K562 (cell line): Measurements from ENCODE around the gene SMG5. TPM values are rescaled to one million over a fixed set of nuclear protein-coding genes. Genes with fewer than 3 reads are reported as not detected.

Experiments
- ATAC-seq: fragments of 200-7000 bp; cut with Tn5 transposase; 3 replicates; pipeline ENCODE4 v1.9.1; 2020; ENCODE audit warnings: moderate library complexity
- BruUV-seq: library from RNA; stranded (reverse); fragments of 400-500 nt; replicated peaks from 2 replicates; lab custom pipeline; 2021; lab: Mats Ljungman, UMichigan
- CTCF ChIA-PET: fragments of 300-600 bp; formaldehyde crosslinking; extraction: SDS; loops from one replicate; lab custom pipeline; 2021; ENCODE audit warnings: low intra/inter-chr PET ratio; lab: Yijun Ruan, JAX
- POLR2A ChIA-PET: fragments of 300-600, 350-650 bp; sonication (Branson Sonifier 250); formaldehyde crosslinking; extraction: SDS; loops from one replicate; lab custom pipeline; 2021; ENCODE audit warnings: antibody characterized with exemption, inconsistent platforms; lab: Yijun Ruan, JAX
- DNase-seq, 4 experiments: peaks; one replicate each; pipeline versions ENCODE4 v3.0.0 to v3.0.0-alpha.2; 2011 to 2018; ENCODE audit warnings: low spot score in 3 of 4, mixed read lengths in 3 of 4; ENCODE audit errors: extremely low read depth in 1 of 4
- FAIRE-seq: peaks from 2 replicates; lab custom pipeline; 2011; peaks lifted over from hg19 to GRCh38; lab: Jason Lieb, UNC
- H2AFZ ChIP-seq: 2 replicates; pipeline ENCODE4 v1.6.0; 2011; ENCODE audit warnings: low read depth, low read length, control low read depth, inconsistent platforms
- H3K27ac ChIP-seq: fragments of 200-600 bp; 3 replicates; pipeline ENCODE4 v1.8.0; 2011; ENCODE audit warnings: low read depth, mild to moderate bottlenecking, control low read depth, inconsistent platforms, low read length, moderate library complexity, mixed read lengths; ENCODE audit errors: extremely low read depth
- H3K27me3 ChIP-seq, 2 experiments: fragments of 300-600 bp in 1 of 2; 2 replicates in 1 of 2; 3 replicates in 1 of 2; pipeline versions ENCODE4 v1.6.0 to v1.8.0; 2011; ENCODE audit warnings: inconsistent platforms in 2 of 2, low read length in 2 of 2, mild to moderate bottlenecking in 1 of 2, mixed read lengths in 1 of 2, moderate library complexity in 1 of 2; ENCODE audit not compliant: control insufficient read depth in 2 of 2, insufficient read depth in 2 of 2
- H3K36me3 ChIP-seq: fragments of 300-600 bp; 3 replicates; pipeline ENCODE4 v1.8.0; 2011; ENCODE audit warnings: mild to moderate bottlenecking, low read length, inconsistent platforms; ENCODE audit not compliant: control insufficient read depth, insufficient read depth
- H3K4me1 ChIP-seq, 2 experiments: fragments of 200-600 bp in 1 of 2; replicated peaks in 1 of 2; 2 replicates in 1 of 2; 3 replicates in 1 of 2; pipeline versions ENCODE4 v1.5.1 to v1.8.0; 2011; ENCODE audit warnings: inconsistent platforms in 2 of 2, low read length in 2 of 2, mild to moderate bottlenecking in 1 of 2, mixed read lengths in 1 of 2, moderate library complexity in 1 of 2; ENCODE audit not compliant: control insufficient read depth in 2 of 2, insufficient read depth in 2 of 2
- H3K4me2 ChIP-seq: 2 replicates; pipeline ENCODE4 v1.6.1; 2011; ENCODE audit warnings: low read length, control low read depth, inconsistent platforms, mixed read lengths; ENCODE audit not compliant: insufficient read depth
- H3K4me3 ChIP-seq: fragments of 200-600 bp; sonication (generic), shearing (Covaris generic); 2 replicates; pipeline ENCODE4 v1.5.1; 2016; ENCODE audit warnings: control low read depth, inconsistent platforms
- H3K79me2 ChIP-seq: fragments of 200-600 bp; 3 replicates; pipeline ENCODE4 v1.8.0; 2011; ENCODE audit warnings: low read length, inconsistent platforms; ENCODE audit not compliant: control insufficient read depth, insufficient read depth
- H3K9ac ChIP-seq, 2 experiments: 2 replicates each; pipeline versions ENCODE4 v1.6.0 to v1.6.1; 2011; ENCODE audit warnings: low read depth in 2 of 2, low read length in 2 of 2, control low read depth in 1 of 2, inconsistent platforms in 1 of 2, mild to moderate bottlenecking in 1 of 2, mixed read lengths in 1 of 2; ENCODE audit not compliant: insufficient read depth in 1 of 2
- H3K9me1 ChIP-seq: one replicate; pipeline ENCODE4 v1.6.0; 2011; ENCODE audit warnings: inconsistent platforms, mild to moderate bottlenecking, low read length, moderate library complexity; ENCODE audit not compliant: control insufficient read depth, insufficient read depth
- H3K9me3 ChIP-seq: replicated peaks from 2 replicates; pipeline ENCODE4 v1.5.1; 2011; ENCODE audit warnings: low read depth, low read length, inconsistent platforms; ENCODE audit not compliant: control insufficient read depth, insufficient read depth
- H4K20me1 ChIP-seq: replicated peaks from 2 replicates; pipeline ENCODE4 v1.6.1; 2011; ENCODE audit warnings: low read length, inconsistent platforms, mixed read lengths; ENCODE audit not compliant: control insufficient read depth, insufficient read depth
- CSDE1 ChIP-seq, 2 experiments: fragments of 450-650 bp; IDR thresholded peaks; 2 replicates each; pipeline ENCODE4 v1.6.1; 2016; ENCODE audit warnings: mild to moderate bottlenecking in 1 of 2
- EGR1 ChIP-seq: fragments of 450-650 bp; conservative IDR thresholded peaks from 2 replicates; pipeline ENCODE4 v1.6.1; 2017; ENCODE audit warnings: mild to moderate bottlenecking
- FOS ChIP-seq: IDR thresholded peaks from 3 replicates; pipeline ENCODE4 v1.6.1; 2011; ENCODE audit not compliant: insufficient read length; ENCODE audit errors: extremely low read depth
- MCM2 ChIP-seq: fragments of 450-650 bp; IDR thresholded peaks from 2 replicates; pipeline ENCODE4 v1.6.1; 2017; ENCODE audit warnings: low read depth, mild to moderate bottlenecking
- RFX7 ChIP-seq: fragments of 250-450 bp; sonication (Bioruptor Pico); IDR thresholded peaks from 2 replicates; pipeline ENCODE4 v1.5.1; 2021; ENCODE audit warnings: mild to moderate bottlenecking
- THRAP3 ChIP-seq: fragments of 450-650 bp; IDR thresholded peaks from 2 replicates; pipeline ENCODE4 v1.6.1; 2016; ENCODE audit warnings: mild to moderate bottlenecking, inconsistent platforms, borderline replicate concordance
- TOE1 ChIP-seq, 2 experiments: fragments of 450-650 bp in 1 of 2; sonication (generic) in 1 of 2; formaldehyde crosslinking in 1 of 2; IDR thresholded peaks; 2 replicates each; pipeline versions ENCODE4 v1.7.1 to v1.8.0; 2016 to 2022; ENCODE audit warnings: borderline replicate concordance in 2 of 2, mild to moderate bottlenecking in 2 of 2, antibody characterized with exemption in 1 of 2, inconsistent platforms in 1 of 2, low read depth in 1 of 2, missing genetic modification reagents in 1 of 2, moderate library complexity in 1 of 2
- ZNF134 ChIP-seq: fragments of 250-450 bp; sonication (Bioruptor Pico); conservative IDR thresholded peaks from 2 replicates; pipeline ENCODE4 v1.4.0; 2020
- ZNF143 ChIP-seq: sonication (generic); formaldehyde crosslinking; IDR thresholded peaks from 2 replicates; pipeline ENCODE4 v1.9.0; 2022; ENCODE audit warnings: mild to moderate bottlenecking, missing genetic modification reagents
- ZNF316 ChIP-seq: fragments of 450-650 bp; IDR thresholded peaks from 2 replicates; pipeline ENCODE4 v1.6.1; 2016
- ZNF551 ChIP-seq: fragments of 250-450 bp; sonication (Bioruptor Pico); IDR thresholded peaks from 2 replicates; pipeline ENCODE4 v1.5.0; 2021; ENCODE audit warnings: mild to moderate bottlenecking, moderate library complexity
- WGBS: fragments of 100-300 bp; shearing (Covaris generic); methylation state at CpG from one replicate; pipeline ENCODE4 v1.1.6; 2016; ENCODE audit warnings: low coverage, mixed read lengths; ENCODE audit not compliant: insufficient coverage; ENCODE audit errors: missing lambda C conversion rate; 5-methylcytosine and 5-hydroxymethylcytosine counted together
- in situ Hi-C: fragments of 300-500 bp; cut with MboI; formaldehyde crosslinking; loops from 4 replicates; pipeline ENCODE4 v1.15.0; 2018; ENCODE audit warnings: inconsistent platforms, mixed read lengths
- intact Hi-C: fragments of 100-400 bp; cut with micrococcal nuclease; formaldehyde crosslinking; loops from 2 replicates; pipeline ENCODE4 v1.14.2; 2022
- polyA plus RNA-seq, 8 experiments: library from polyadenylated mRNA; depleted of rRNA in 4 of 8; stranded (reverse) in 5 of 8; unstranded in 3 of 8; fragments of >200 nt; fragmentation: Nextera tagmentation in 2 of 8; fragmentation: Illumina TruSeq in 1 of 8; extraction: Ambion mirVana in 2 of 8; extraction: Trizol in 1 of 8; gene quantifications; 2 replicates each; pipeline versions ENCODE4 v1.2.1 to v1.2.3, GENCODE V29; 2011 to 2014; ENCODE audit warnings: inconsistent platforms in 1 of 8, missing spikeins in 1 of 8
- total RNA-seq, 7 experiments: library from RNA; depleted of rRNA in 6 of 7; stranded (reverse); fragments of >200 nt in 6 of 7; fragmentation: Illumina TruSeq in 2 of 7; extraction: Trizol in 2 of 7; gene quantifications; 2 replicates each; pipeline versions ENCODE4 v1.2.1 to v1.2.3, GENCODE V29; 2011 to 2021; ENCODE audit warnings: low replicate concordance in 1 of 7
- TF ChIP-seq, protein P1 (sequence below): fragments of 250-450 bp; sonication (Bioruptor Pico); IDR thresholded peaks from 2 replicates; pipeline ENCODE4 v1.4.0; 2020
- TF ChIP-seq, protein P2 (sequence below): IDR thresholded peaks from 2 replicates; pipeline ENCODE4 v1.6.1; 2016; ENCODE audit warnings: missing genetic modification characterization, missing compliant biosample characterization
- TF ChIP-seq, protein P3 (sequence below): fragments of 200-800 bp; sonication (Bioruptor generic); IDR thresholded peaks from 2 replicates; pipeline ENCODE4 v1.6.1; 2017; ENCODE audit warnings: missing genetic modification characterization, missing compliant biosample characterization
- TF ChIP-seq, protein P4 (sequence below), 2 experiments: fragments of 450-650 bp; conservative IDR thresholded peaks; 2 replicates each; pipeline ENCODE4 v1.6.1; 2017; ENCODE audit warnings: mild to moderate bottlenecking in 2 of 2, moderate library complexity in 2 of 2

SMG5 gene
- total and polyA plus RNA-seq, 9 of the 15 experiments (the other 6 are each of a cell fraction or from before 2014, with no cell fraction given), result 1.4 to 85.9 (median 53.0) TPM

DNA sequence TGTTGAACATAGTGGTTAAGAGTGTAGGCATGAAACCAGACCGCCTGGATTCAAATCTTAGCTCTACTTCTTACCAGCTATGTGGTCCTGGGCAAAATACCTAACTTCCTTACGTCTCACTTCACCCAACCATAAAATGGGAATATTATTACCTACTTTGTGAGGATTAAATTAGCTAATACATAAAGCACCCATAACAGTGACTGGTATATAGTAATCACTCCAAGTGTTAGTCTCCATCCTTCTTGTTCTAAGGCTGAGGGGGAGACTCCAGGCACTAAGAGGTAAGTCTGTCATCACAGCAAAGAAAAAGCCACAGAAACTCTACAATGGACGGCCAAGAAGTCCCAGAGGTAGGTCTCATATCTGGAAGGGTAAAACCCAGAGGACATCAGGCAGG is 2.8 kb downstream of the SMG5 start:
- H3K36me3 ChIP-seq, result peaks cover 62% of the 10 kb centered on the region
- H3K27me3 ChIP-seq, result no peaks in the 10 kb centered on the region
- ATAC-seq, result no peak
- FAIRE-seq, result no peak
- no peak overlapping the region for H2AFZ ChIP-seq
- in situ Hi-C loops (no loop called here), intact Hi-C loops (no loop called here)
- H3K9me1 ChIP-seq, result no peaks in the 10 kb centered on the region
- H3K4me3 ChIP-seq, result no peak overlapping the region
- 88% methylated on average over 3 of the region's 3 CpGs for WGBS
- no peak overlapping the region for H3K4me2 ChIP-seq
- ChIA-PET CTCF (interaction anchor here (0.6 kb wide), 1 partner anchor 151 kb away, joined by 3 read pairs; no protein-coding TSS in a partner anchor), POLR2A (interaction anchor here (0.6 to 6.3 kb wide), 7 partner anchors 9 to 157 kb away, joined by 3 to 63 read pairs (median 4); no protein-coding TSS in a partner anchor)
- TF ChIP-seq CSDE1 (IDR thresholded peaks at IDR 0.05) (no peak), ZNF143 (CRISPR knock-in tag) (no peak), MCM2 (no peak), TOE1 (IDR thresholded peaks at IDR 0.05; ENCODE audit: borderline replicate concordance) (no peak), TOE1 (CRISPR knock-in tag; IDR thresholded peaks at IDR 0.05; ENCODE audit: borderline replicate concordance, low read depth) (no peak), ZNF551 (CRISPR knock-in tag) (no peak), RFX7 (CRISPR knock-in tag) (no peak), THRAP3 (no peak), EGR1 (no peak), FOS (no peak), ZNF134 (no peak), ZNF316 (no peak)
- TF ChIP-seq, protein P1, sequence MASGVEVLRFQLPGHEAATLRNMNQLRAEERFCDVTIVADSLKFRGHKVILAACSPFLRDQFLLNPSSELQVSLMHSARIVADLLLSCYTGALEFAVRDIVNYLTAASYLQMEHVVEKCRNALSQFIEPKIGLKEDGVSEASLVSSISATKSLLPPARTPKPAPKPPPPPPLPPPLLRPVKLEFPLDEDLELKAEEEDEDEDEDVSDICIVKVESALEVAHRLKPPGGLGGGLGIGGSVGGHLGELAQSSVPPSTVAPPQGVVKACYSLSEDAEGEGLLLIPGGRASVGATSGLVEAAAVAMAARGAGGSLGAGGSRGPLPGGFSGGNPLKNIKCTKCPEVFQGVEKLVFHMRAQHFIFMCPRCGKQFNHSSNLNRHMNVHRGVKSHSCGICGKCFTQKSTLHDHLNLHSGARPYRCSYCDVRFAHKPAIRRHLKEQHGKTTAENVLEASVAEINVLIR (CRISPR knock-in tag), result no peak
- TF ChIP-seq, protein P2, sequence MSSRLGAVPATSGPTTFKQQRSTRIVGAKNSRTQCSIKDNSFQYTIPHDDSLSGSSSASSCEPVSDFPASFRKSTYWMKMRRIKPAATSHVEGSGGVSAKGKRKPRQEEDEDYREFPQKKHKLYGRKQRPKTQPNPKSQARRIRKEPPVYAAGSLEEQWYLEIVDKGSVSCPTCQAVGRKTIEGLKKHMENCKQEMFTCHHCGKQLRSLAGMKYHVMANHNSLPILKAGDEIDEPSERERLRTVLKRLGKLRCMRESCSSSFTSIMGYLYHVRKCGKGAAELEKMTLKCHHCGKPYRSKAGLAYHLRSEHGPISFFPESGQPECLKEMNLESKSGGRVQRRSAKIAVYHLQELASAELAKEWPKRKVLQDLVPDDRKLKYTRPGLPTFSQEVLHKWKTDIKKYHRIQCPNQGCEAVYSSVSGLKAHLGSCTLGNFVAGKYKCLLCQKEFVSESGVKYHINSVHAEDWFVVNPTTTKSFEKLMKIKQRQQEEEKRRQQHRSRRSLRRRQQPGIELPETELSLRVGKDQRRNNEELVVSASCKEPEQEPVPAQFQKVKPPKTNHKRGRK (tag), result no peak
- TF ChIP-seq, protein P3, sequence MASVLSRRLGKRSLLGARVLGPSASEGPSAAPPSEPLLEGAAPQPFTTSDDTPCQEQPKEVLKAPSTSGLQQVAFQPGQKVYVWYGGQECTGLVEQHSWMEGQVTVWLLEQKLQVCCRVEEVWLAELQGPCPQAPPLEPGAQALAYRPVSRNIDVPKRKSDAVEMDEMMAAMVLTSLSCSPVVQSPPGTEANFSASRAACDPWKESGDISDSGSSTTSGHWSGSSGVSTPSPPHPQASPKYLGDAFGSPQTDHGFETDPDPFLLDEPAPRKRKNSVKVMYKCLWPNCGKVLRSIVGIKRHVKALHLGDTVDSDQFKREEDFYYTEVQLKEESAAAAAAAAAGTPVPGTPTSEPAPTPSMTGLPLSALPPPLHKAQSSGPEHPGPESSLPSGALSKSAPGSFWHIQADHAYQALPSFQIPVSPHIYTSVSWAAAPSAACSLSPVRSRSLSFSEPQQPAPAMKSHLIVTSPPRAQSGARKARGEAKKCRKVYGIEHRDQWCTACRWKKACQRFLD (CRISPR knock-in tag), result no peak
- TF ChIP-seq, protein P4, sequence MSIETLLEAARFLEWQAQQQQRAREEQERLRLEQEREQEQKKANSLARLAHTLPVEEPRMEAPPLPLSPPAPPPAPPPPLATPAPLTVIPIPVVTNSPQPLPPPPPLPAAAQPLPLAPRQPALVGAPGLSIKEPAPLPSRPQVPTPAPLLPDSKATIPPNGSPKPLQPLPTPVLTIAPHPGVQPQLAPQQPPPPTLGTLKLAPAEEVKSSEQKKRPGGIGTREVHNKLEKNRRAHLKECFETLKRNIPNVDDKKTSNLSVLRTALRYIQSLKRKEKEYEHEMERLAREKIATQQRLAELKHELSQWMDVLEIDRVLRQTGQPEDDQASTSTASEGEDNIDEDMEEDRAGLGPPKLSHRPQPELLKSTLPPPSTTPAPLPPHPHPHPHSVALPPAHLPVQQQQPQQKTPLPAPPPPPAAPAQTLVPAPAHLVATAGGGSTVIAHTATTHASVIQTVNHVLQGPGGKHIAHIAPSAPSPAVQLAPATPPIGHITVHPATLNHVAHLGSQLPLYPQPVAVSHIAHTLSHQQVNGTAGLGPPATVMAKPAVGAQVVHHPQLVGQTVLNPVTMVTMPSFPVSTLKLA (conservative IDR thresholded peaks at IDR 0.05), result no peak
- DNase-seq, result no peak
- peaks cover 3 to 6% of the 10 kb centered on the region in 2 experiments; a peak in 3 of 5 replicates for H3K4me1 ChIP-seq
- H3K9me3 ChIP-seq, result no peaks in the 10 kb centered on the region
- peaks cover 52% of the 10 kb centered on the region for H3K79me2 ChIP-seq
- peaks cover 11% of the 10 kb centered on the region; the same call in 1 of the 2 replicates for H4K20me1 ChIP-seq
- BruUV-seq, result no TSS peak
- no peak overlapping the region for H3K27ac ChIP-seq
- no peak overlapping the region for H3K9ac ChIP-seq
